Sigmoid colon (tissue), 7 donors: ENCODE results near the gene XYLT1. TPM values are rescaled to one million over a fixed set of nuclear protein-coding genes. Genes with fewer than 3 reads are reported as not detected.

ENCODE experiments used
- DNase-seq: peaks from one replicate; pipeline ENCODE4 v3.0.0-alpha.2; 2019
- H3K27ac ChIP-seq, 4 donors: fragments of 200-600 bp; sonication (generic); one replicate each; pipeline ENCODE4 v1.5.1; 2016 to 2019; ENCODE audit warnings: mild to moderate bottlenecking in 1 of 4
- H3K27me3 ChIP-seq, 3 donors: fragments of 200-600 bp; sonication (generic); one replicate each; pipeline ENCODE4 v1.5.1; 2019; ENCODE audit warnings: mild to moderate bottlenecking in 1 of 3
- H3K36me3 ChIP-seq, 4 donors: fragments of 200-600 bp; sonication (generic); one replicate each; pipeline ENCODE4 v1.5.1; 2016 to 2019
- H3K4me1 ChIP-seq, 4 donors: fragments of 200-600 bp; sonication (generic); one replicate each; pipeline ENCODE4 v1.5.1; 2017 to 2019
- H3K4me3 ChIP-seq, 4 donors: fragments of 200-600 bp; sonication (generic); one replicate each; pipeline ENCODE4 v1.5.1; 2017 to 2019; ENCODE audit warnings: mild to moderate bottlenecking in 2 of 4, moderate library complexity in 1 of 4
- H3K9me3 ChIP-seq, 4 donors: fragments of 200-600 bp in 3 of 4; sonication (generic) in 3 of 4; one replicate each; pipeline versions ENCODE4 v1.5.1 to v1.6.1; 2013 to 2019
- CTCF ChIP-seq, 4 experiments: fragments of 450-650 bp in 3 of 4; fragments of 200-600 bp in 1 of 4; IDR thresholded peaks; one replicate each; pipeline ENCODE4 v1.5.1; 2016 to 2019; ENCODE audit warnings: antibody characterized with exemption in 4 of 4, mild to moderate bottlenecking in 3 of 4, moderate library complexity in 2 of 4
- EP300 ChIP-seq, 4 donors: sonication (generic); formaldehyde crosslinking; IDR thresholded peaks; one replicate each; pipeline ENCODE4 v1.6.1; 2017; ENCODE audit warnings: antibody characterized with exemption in 4 of 4
- POLR2A ChIP-seq, 2 donors: fragments of 450-650 bp; IDR thresholded peaks; one replicate each; pipeline ENCODE4 v1.6.1; 2016; ENCODE audit warnings: antibody characterized with exemption in 2 of 2, mild to moderate bottlenecking in 2 of 2, moderate library complexity in 2 of 2
- POLR2AphosphoS5 ChIP-seq, 4 donors: sonication (generic); formaldehyde crosslinking; IDR thresholded peaks; one replicate each; pipeline ENCODE4 v1.6.1; 2017; ENCODE audit warnings: antibody characterized with exemption in 4 of 4
- WGBS, 2 donors: extraction: QIAGEN DNeasy Blood & Tissue Kit; methylation state at CpG; one replicate each; pipeline ENCODE4 v1.1.7; 2013; 5-methylcytosine and 5-hydroxymethylcytosine counted together
- intact Hi-C: fragments of 100-400 bp; cut with DNase I; formaldehyde crosslinking; loops from one replicate; pipeline ENCODE4 v1.15.1; 2023
- polyA plus RNA-seq, 3 donors: library from polyadenylated mRNA; stranded (reverse); fragments of 200-250 nt; gene quantifications; one replicate each; pipeline ENCODE4 v1.2.3, GENCODE V29; 2013
- total RNA-seq, 4 donors: library from RNA; depleted of rRNA; stranded (reverse); fragments of >200 nt; gene quantifications; one replicate each; pipeline ENCODE4 v1.1.0, GENCODE V29; 2016
- donor health status: healthy with polysubstance abuse.
- donor health status: Bipolar disorder and iron deficiency.
- donor health status: healthy.

Gene XYLT1
- total and polyA plus RNA-seq, 7 donors = 0.60 to 33.2 (median 23.0) TPM

DNA sequence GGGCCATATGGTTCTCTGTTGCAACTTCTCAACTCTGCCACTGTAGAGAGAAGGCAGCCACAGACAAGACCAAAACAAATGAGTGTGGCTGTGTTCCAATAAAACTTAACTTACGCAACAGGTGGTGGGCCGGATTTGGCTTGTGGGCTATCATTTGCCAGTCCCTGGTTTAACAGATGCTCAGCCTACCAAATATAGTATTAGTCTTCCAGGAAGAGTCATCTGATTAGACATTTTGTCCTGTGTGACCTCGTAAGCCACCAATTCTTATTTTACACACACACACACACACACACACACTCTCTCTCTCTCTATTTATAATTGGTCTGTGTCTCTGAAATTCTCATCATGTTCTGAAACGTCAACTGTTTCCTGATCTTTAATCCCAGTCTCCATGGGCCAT is 245.9 kb downstream of the XYLT1 start:
- TF ChIP-seq EP300 (IDR thresholded peaks at IDR 0.05) (peak; percentile 62 to 89 (median 70)), CTCF (IDR thresholded peaks at IDR 0.05) (no peak), POLR2A (IDR thresholded peaks at IDR 0.05) (no peak), POLR2AphosphoS5 (IDR thresholded peaks at IDR 0.05) (peak; percentile 61 to 84 (median 82))
- H3K36me3 ChIP-seq = no peaks in the 10 kb centered on the region
- no peaks in the 10 kb centered on the region for H3K9me3 ChIP-seq
- no peaks in the 10 kb centered on the region for H3K27me3 ChIP-seq
- WGBS, 2 donors = 10 to 24% methylated on average over 4 of the region's 4 CpGs
- DNase-seq = peak; percentile 89
- H3K4me1 ChIP-seq = peaks cover 0 to 50% (median 47%) of the 10 kb centered on the region in 4 donors
- H3K27ac ChIP-seq = peak overlapping the region; percentile 76 to 88 (median 84)
- intact Hi-C loops = loop anchor here (2.0 to 5.0 kb wide), 2 partner anchors 182 to 246 kb away; partner anchors contain the start of gene XYLT1
- H3K4me3 ChIP-seq = no peak overlapping the region

DNA sequence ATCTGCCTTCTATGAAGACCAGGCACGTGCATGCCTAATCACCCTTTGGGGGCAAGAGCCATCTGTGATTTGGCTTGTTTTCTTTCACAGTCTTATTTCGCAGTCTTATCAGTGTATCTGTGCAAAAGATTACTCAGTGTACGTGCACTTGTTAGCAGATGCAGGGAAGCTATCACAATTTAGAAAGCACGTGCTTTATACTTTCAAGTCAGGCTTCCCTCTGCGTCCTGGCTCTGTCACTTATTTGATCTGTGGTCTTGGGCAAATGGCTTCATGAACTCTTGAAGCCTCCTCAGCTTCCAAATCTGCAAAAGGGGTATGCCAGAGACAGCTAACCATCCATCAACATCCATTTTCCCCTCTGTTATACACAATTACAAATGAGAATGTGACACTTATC is 246.4 kb downstream of the XYLT1 start:
- no peak overlapping the region for H3K4me3 ChIP-seq
- no peaks in the 10 kb centered on the region for H3K9me3 ChIP-seq
- H3K27me3 ChIP-seq = no peaks in the 10 kb centered on the region
- no peaks in the 10 kb centered on the region for H3K36me3 ChIP-seq
- no peak for DNase-seq
- TF ChIP-seq CTCF (IDR thresholded peaks at IDR 0.05) (no peak), POLR2A (IDR thresholded peaks at IDR 0.05) (no peak), EP300 (IDR thresholded peaks at IDR 0.05) (no peak), POLR2AphosphoS5 (IDR thresholded peaks at IDR 0.05) (no peak)
- intact Hi-C loops = loop anchor here (2.0 to 5.0 kb wide), 2 partner anchors 183 to 246 kb away; partner anchors contain the start of gene XYLT1
- H3K4me1 ChIP-seq = peaks cover 0 to 50% (median 47%) of the 10 kb centered on the region in 4 donors
- 85 to 92% methylated on average over 5 of the region's 5 CpGs for WGBS, 2 donors
- H3K27ac ChIP-seq = peak overlapping the region; percentile 76 to 88 (median 84)

DNA sequence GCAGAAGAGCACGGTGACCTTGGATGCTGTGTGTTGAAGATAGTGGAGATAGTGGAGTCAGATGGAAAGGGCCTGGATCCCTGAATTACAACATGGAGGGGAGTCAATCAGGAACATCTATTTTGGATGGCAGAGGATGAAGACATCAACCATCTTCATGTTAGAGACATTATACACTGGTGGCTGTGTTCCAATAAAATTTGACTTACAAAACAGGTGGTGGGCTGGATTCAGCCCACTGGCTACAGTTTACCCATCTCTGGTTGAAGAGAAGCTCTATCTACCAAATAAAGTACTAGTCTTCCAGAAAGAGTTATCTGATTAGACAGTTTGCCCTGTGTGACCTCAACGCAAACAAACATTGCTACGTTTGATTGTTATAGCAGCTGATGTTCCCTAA is 247.2 kb downstream of the XYLT1 start:
- no peak for TF ChIP-seq EP300 (IDR thresholded peaks at IDR 0.05)
- no peak for TF ChIP-seq POLR2AphosphoS5 (IDR thresholded peaks at IDR 0.05)
- TF ChIP-seq POLR2A (IDR thresholded peaks at IDR 0.05) = no peak
- no peak for TF ChIP-seq CTCF (IDR thresholded peaks at IDR 0.05)
- DNase-seq = no peak
- Histone ChIP-seq H3K27me3 (no peaks in the 10 kb centered on the region), H3K36me3 (no peaks in the 10 kb centered on the region), H3K27ac (peak overlapping the region in 3 of 4 donors; percentile 82 to 88 (median 86)), H3K9me3 (no peaks in the 10 kb centered on the region), H3K4me3 (no peak overlapping the region), H3K4me1 (peaks cover 0 to 50% (median 48%) of the 10 kb centered on the region in 4 donors)
- WGBS, 2 donors = 76 to 81% methylated on average over 3 of the region's 3 CpGs
- intact Hi-C loops = loop anchor here (2.0 to 5.0 kb wide), 2 partner anchors 89 to 184 kb away; no protein-coding TSS in a partner anchor

- Histone ChIP-seq H3K27me3 (no peaks in the 10 kb centered on the region), H3K36me3 (no peaks in the 10 kb centered on the region), H3K4me3 (no peak overlapping the region), H3K9me3 (no peaks in the 10 kb centered on the region), H3K27ac (peak overlapping the region in 3 of 4 donors; percentile 82 to 88 (median 86)), H3K4me1 (peaks cover 0 to 56% (median 50%) of the 10 kb centered on the region in 4 donors)
- TF ChIP-seq EP300 (IDR thresholded peaks at IDR 0.05) = peak in 1 of 4 donors; percentile 34
- peak in 3 of 4 donors; percentile 27 to 64 (median 41) for TF ChIP-seq POLR2AphosphoS5 (IDR thresholded peaks at IDR 0.05)
- TF ChIP-seq POLR2A (IDR thresholded peaks at IDR 0.05) = no peak
- peak in 1 of 4 experiments; percentile 10 for TF ChIP-seq CTCF (IDR thresholded peaks at IDR 0.05)
- DNase-seq = peak; percentile 75
- 73 to 90% methylated on average over 12 of the region's 12 CpGs for WGBS, 2 donors
- intact Hi-C loops = loop anchor here (2.0 to 5.0 kb wide), 2 partner anchors 90 to 184 kb away; no protein-coding TSS in a partner anchor
Measured at GRCh38 chr16:17222871-17223401, 247.8 kb downstream of the XYLT1 start.
